ENCODE measurements around the gene IER5L. TPM values are rescaled to one million over a fixed set of nuclear protein-coding genes. Genes with fewer than 3 reads are reported as not detected.
"Not testable (repeated sequence)": the region's sequence is repeated elsewhere in the genome, so short reads cannot be mapped to it uniquely, and the experiment has no call there.

The IER5L gene
- total RNA-seq, 2 donors from 2014 or later, result 6.8 to 8.1 TPM

- no peak overlapping the region for H3K4me3 ChIP-seq (ENCODE audit: low read length)
- Mint-ChIP-seq H3K4me1 (peaks cover 13% of the 10 kb centered on the region), H3K9me3 (peaks cover 6% of the 10 kb centered on the region), H3K27me3 (ENCODE audit: insufficient read depth) (peaks cover 65% of the 10 kb centered on the region), H3K4me3 (no peak overlapping the region), H3K36me3 (ENCODE audit: low read depth) (peaks cover 2% of the 10 kb centered on the region), H3K27ac (no peak overlapping the region)
- WGBS, 2 experiments (ENCODE audit: insufficient coverage in 1 of 2, insufficient read length in 1 of 2), result 62 to 69% methylated on average over 2 to 3 of the region's 3 CpGs
- no peak overlapping the region for H3K27ac ChIP-seq (ENCODE audit: low read depth, low read length)
- H3K9ac ChIP-seq (ENCODE audit: extremely low read depth, low read length, poor library complexity, severe bottlenecking), result no peak overlapping the region
- H3K36me3 ChIP-seq (ENCODE audit: control insufficient read depth, insufficient read depth, low read length), result no peaks in the 10 kb centered on the region
- no peaks in the 10 kb centered on the region for H3K4me1 ChIP-seq (ENCODE audit: control insufficient read depth, insufficient read depth, low read length)
- no peaks in the 10 kb centered on the region for H3K9me3 ChIP-seq (ENCODE audit: control insufficient read depth, low read length)
- TF ChIP-seq CTCF (conservative IDR thresholded peaks at IDR 0.05), result no peak
- no peaks in the 10 kb centered on the region for H3K27me3 ChIP-seq (ENCODE audit: control insufficient read depth, insufficient read depth, low read length, poor library complexity, severe bottlenecking)
- no peak for DNase-seq
These were observed 16.2 kb upstream of the IER5L start for GRCh38 chr9:129194221-129194620.

GRCh38 chr9:129193655-129194054 lies 15.6 kb upstream of the IER5L start:
- Histone ChIP-seq H3K27me3 (ENCODE audit: control insufficient read depth, insufficient read depth, low read length, poor library complexity, severe bottlenecking) (no peaks in the 10 kb centered on the region), H3K9me3 (ENCODE audit: control insufficient read depth, low read length) (no peaks in the 10 kb centered on the region), H3K9ac (ENCODE audit: extremely low read depth, low read length, poor library complexity, severe bottlenecking) (no peak overlapping the region), H3K27ac (ENCODE audit: low read depth, low read length) (no peak overlapping the region), H3K4me3 (ENCODE audit: low read length) (no peak overlapping the region), H3K4me1 (ENCODE audit: control insufficient read depth, insufficient read depth, low read length) (no peaks in the 10 kb centered on the region), H3K36me3 (ENCODE audit: control insufficient read depth, insufficient read depth, low read length) (no peaks in the 10 kb centered on the region)
- TF ChIP-seq CTCF (conservative IDR thresholded peaks at IDR 0.05), result no peak
- no peak overlapping the region for H3K4me3 Mint-ChIP-seq
- peaks cover 6% of the 10 kb centered on the region for H3K9me3 Mint-ChIP-seq
- peaks cover 2% of the 10 kb centered on the region for H3K36me3 Mint-ChIP-seq (ENCODE audit: low read depth)
- H3K27ac Mint-ChIP-seq, result no peak overlapping the region
- peaks cover 12% of the 10 kb centered on the region for H3K4me1 Mint-ChIP-seq
- WGBS, 2 experiments (ENCODE audit: insufficient coverage in 1 of 2, insufficient read length in 1 of 2), result 74 to 83% methylated on average over 5 to 7 of the region's 7 CpGs
- H3K27me3 Mint-ChIP-seq (ENCODE audit: insufficient read depth), result peaks cover 68% of the 10 kb centered on the region
- DNase-seq, result no peak

- H3K27ac ChIP-seq (ENCODE audit: low read depth, low read length), result no peak overlapping the region
- DNase-seq, result no peak
- 92 to 95% methylated on average over 7 of the region's 7 CpGs for WGBS, 2 experiments (ENCODE audit: insufficient coverage in 1 of 2, insufficient read length in 1 of 2)
- H3K36me3 Mint-ChIP-seq (ENCODE audit: low read depth), result peaks cover 2% of the 10 kb centered on the region
- H3K4me3 Mint-ChIP-seq, result no peak overlapping the region
- no peaks in the 10 kb centered on the region for H3K36me3 ChIP-seq (ENCODE audit: control insufficient read depth, insufficient read depth, low read length)
- H3K4me1 ChIP-seq (ENCODE audit: control insufficient read depth, insufficient read depth, low read length), result no peaks in the 10 kb centered on the region
- TF ChIP-seq CTCF (conservative IDR thresholded peaks at IDR 0.05), result no peak
- no peak overlapping the region for H3K9ac ChIP-seq (ENCODE audit: extremely low read depth, low read length, poor library complexity, severe bottlenecking)
- peaks cover 69% of the 10 kb centered on the region for H3K27me3 Mint-ChIP-seq (ENCODE audit: insufficient read depth)
- peaks cover 5% of the 10 kb centered on the region for H3K9me3 ChIP-seq (ENCODE audit: control insufficient read depth, low read length)
- no peak overlapping the region for H3K27ac Mint-ChIP-seq
- peaks cover 6% of the 10 kb centered on the region for H3K4me1 Mint-ChIP-seq
- peaks cover 6% of the 10 kb centered on the region for H3K9me3 Mint-ChIP-seq
- no peaks in the 10 kb centered on the region for H3K27me3 ChIP-seq (ENCODE audit: control insufficient read depth, insufficient read depth, low read length, poor library complexity, severe bottlenecking)
- no peak overlapping the region for H3K4me3 ChIP-seq (ENCODE audit: low read length)
These were observed 13.2 kb upstream of the IER5L start for GRCh38 chr9:129191234-129191633.

- H3K4me1 ChIP-seq (ENCODE audit: control insufficient read depth, insufficient read depth, low read length); H3K27me3 ChIP-seq (ENCODE audit: control insufficient read depth, insufficient read depth, low read length, poor library complexity, severe bottlenecking); H3K27ac Mint-ChIP-seq; H3K9me3 Mint-ChIP-seq; H3K36me3 ChIP-seq (ENCODE audit: control insufficient read depth, insufficient read depth, low read length); DNase-seq; H3K27ac ChIP-seq (ENCODE audit: low read depth, low read length); H3K9ac ChIP-seq (ENCODE audit: extremely low read depth, low read length, poor library complexity, severe bottlenecking); H3K4me3 ChIP-seq (ENCODE audit: low read length); H3K4me1 Mint-ChIP-seq; H3K4me3 Mint-ChIP-seq; H3K9me3 ChIP-seq (ENCODE audit: control insufficient read depth, low read length); H3K36me3 Mint-ChIP-seq (ENCODE audit: low read depth): not testable (repeated sequence)
- 92 to 95% methylated on average over 8 of the region's 8 CpGs for WGBS, 2 experiments (ENCODE audit: insufficient coverage in 1 of 2, insufficient read length in 1 of 2)
- H3K27me3 Mint-ChIP-seq (ENCODE audit: insufficient read depth), result peaks cover 63% of the 10 kb centered on the region
These were observed 11.9 kb upstream of the IER5L start for GRCh38 chr9:129189971-129190370.

Data from endodermal cell (in vitro differentiated cells).